ENCODE measurements around the gene TMEM185B.
"Not testable (repeated sequence)": the region's sequence is repeated elsewhere in the genome, so short reads cannot be mapped to it uniquely, and the experiment has no call there.

TMEM185B gene

DNA sequence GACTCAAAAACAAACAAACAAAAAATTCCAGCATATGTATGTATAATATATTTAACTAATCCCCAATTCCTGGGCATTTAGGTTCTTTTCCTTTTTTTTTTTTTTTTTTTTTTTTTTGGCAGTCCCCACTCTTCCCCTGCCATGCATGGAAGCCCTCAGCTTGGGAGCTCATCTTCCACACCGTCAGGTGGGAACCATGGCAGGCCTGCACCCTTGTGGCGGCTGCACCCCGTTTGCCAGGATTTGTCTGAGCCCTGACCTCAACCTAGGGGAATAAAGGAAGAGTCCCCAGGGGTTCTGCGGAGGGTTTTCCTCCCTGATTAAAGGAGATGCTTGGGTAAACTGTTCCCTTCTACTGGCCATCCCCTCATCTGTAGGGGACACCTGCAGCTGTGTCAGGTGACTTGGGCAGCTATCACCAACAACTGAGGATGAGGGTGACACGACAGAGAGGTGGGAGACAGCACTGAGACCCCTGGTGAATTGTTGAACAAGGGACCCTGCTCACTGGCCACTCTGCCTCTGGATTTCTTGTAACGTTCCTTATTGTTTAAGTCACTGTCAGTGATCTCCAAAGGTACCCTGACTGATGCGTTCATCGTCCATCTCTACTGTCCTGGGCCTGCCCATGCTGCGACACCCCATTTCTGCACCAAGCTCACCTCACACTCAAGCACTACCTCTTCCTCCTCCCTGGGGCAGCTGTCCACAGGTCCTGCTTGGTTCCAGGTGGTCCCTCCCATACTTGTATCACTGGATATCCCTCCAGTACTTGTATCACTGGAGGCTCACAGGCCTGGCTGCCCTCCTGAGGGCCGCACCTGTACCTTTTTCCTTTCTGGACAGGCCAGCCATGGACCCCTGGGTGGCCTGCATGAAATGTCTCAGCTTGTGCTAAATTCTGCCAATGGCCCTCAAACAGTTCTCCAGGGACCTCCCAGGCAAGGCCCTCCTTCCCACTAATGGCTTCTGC lies 14.5 kb downstream of the TMEM185B start:
- DNase-seq (ENCODE audit: low read depth, low spot score) = no peak

DNA sequence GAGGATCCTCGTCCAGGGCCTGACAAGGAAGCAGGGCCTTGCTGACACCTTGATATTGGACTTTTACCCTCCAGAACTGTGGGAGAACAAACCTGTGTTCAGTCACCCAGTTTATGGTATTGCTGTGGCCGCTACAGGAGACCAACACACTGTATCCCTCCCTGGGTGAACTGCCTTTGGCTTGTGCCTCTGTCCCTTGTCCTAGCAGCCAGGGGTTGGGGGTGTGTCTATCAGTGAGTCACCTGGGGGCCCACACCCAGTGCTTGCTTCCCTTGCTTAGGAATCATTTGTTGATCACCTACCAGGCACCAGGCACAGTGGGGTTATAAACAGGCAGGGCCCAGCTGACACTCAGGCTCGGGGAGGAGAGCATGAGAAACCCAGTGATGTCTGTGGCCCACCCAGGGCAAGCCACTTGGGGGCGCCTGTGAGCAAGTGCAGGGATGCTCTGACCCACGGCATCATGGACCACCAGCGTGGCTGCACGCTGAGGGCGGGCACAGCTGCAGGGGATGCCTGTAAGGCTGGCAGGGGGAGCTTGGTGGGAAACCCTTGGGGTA lies 17.1 kb downstream of the TMEM185B start:
- no peak for DNase-seq (ENCODE audit: low read depth, low spot score)

- DNase-seq (ENCODE audit: low read depth, low spot score) = no peak
These were observed 18.1 kb downstream of the TMEM185B start for GRCh38 chr2:120204945-120205670.

- DNase-seq (ENCODE audit: low read depth, low spot score) = no peak
These were observed 18.8 kb downstream of the TMEM185B start for GRCh38 chr2:120204417-120204816.

DNA sequence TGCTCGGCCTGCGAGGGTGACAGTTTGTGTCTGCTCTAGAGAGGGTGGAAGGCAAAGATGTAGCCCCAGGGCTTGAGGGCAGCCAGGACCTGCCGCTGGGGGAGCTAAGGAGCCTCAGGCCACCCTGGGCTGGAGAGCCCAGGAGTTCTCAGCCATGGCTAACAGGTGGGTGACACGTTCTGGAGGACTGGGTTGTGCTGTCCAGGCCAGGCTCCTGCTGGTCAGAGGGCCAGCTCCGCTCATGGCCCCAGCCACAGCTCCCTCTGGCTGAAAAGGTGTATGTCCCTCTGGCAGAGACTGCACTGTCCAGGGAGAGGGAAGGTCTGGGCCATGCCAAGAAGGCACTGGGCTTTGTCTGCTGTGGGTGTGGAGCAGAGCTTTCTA lies 19.2 kb downstream of the TMEM185B start:
- DNase-seq (ENCODE audit: low read depth, low spot score) = no peak

DNA sequence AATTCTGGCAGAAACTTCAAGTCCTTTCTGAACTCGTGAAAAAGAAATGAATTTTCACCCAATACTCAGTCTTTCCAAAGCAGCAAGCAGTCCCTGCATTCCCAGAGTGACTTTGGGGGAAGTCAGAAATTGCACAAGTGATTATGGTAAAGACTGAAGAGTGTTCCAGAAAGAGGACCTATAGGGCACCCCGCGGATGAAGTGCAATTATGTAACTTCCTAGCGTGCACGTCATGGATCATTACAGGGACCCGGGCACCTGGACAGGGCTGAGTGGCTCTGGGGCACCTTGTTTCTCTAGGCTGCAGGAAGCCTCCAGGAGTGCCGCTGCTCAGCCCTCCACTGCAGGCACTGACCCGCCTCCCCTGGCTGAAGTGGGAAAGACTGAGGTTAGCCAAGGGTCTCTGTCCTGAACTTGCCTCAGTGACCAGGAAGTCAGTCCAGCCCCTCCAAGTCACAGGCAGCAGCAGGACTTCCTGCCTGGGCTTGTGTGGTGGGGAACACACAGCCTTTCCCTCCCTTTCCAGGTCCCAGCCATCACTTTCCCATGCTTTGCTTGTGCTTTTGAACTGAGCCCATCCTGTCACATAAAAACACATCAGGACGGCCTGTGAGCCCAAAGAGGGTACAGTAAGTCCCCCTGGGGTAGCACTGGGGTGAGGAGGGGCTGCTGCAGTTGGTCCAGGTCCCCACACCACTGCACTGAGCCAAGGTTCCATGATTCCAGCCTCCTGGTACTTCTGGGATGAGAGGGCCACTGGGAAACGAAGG lies 19.8 kb downstream of the TMEM185B start:
- DNase-seq (ENCODE audit: low read depth, low spot score) = no peak

GRCh38 chr2:120199817-120200459 lies 23.3 kb downstream of the TMEM185B start:
- DNase-seq (ENCODE audit: low read depth, low spot score) = not testable (repeated sequence)

- no peak for DNase-seq (ENCODE audit: low read depth, low spot score)
These were observed 27.6 kb downstream of the TMEM185B start for GRCh38 chr2:120195553-120195952.

DNA sequence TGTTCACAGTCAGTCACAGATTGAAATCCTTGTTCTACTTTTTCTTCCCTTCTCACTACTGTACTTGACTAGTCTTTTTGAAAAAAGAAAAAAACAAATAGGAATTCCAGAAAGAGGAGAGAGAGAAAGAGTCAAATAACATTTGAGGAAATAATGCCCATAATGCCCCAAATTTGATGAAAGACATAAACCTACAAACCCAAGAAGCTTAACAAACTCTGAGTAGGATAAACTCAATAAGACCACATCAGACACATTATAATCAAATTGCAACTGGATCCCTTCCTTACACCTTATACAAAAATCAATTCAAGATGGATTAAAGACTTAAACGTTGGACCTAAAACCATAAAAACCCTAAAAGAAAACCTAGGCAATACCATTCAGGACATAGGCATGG lies 30.9 kb downstream of the TMEM185B start:
- no peak for DNase-seq (ENCODE audit: low read depth, low spot score)

GRCh38 chr2:120189189-120189588 lies 34.0 kb downstream of the TMEM185B start:
- DNase-seq (ENCODE audit: low read depth, low spot score) = no peak

DNA sequence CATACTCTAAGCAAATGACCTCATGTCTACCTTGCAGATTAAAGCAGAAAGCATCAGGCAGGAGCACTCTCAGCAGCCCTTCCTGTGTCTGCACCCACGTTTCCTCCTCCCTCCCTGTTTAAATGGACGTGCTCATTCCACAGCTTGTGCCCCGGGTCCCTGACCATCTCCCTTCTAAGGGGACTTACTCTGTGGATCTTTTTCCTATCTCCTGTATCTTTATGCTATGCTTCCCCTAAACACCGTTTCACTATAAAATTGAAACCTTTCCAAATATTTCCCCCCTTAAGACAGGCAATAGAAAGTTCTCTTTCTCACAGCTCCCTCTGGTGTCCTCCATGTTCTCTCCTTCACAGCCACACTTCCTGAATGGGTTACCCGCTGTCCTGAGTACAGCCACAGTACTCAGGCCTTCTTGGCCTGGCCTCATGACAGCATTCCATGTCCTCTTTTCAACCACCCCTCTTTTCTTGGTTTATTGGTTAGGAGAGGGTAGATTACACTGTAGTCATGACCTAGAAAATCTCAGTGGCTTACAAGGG lies 41.1 kb downstream of the TMEM185B start:
- DNase-seq (ENCODE audit: low read depth, low spot score) = no peak

DNA sequence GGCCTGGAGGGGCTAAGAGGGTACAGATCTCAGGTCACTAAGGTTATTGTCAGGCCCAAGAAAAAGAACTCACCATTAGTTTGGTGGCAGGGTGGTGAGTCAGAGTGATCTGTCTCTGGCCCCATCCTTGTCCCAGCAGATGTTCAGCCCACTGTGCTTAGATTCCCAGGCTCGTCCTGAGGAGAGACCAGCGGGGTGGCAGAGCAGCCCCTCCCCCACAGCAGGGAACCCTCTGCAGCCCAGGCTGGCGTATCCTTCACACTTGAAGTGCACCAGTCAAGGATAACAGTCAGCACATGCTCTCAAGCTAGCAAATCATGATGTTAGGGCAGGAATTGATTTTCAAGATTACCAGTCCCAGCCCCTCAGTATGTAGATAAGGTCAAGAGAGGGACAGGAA lies 43.1 kb downstream of the TMEM185B start:
- DNase-seq (ENCODE audit: low read depth, low spot score) = no peak

DNA sequence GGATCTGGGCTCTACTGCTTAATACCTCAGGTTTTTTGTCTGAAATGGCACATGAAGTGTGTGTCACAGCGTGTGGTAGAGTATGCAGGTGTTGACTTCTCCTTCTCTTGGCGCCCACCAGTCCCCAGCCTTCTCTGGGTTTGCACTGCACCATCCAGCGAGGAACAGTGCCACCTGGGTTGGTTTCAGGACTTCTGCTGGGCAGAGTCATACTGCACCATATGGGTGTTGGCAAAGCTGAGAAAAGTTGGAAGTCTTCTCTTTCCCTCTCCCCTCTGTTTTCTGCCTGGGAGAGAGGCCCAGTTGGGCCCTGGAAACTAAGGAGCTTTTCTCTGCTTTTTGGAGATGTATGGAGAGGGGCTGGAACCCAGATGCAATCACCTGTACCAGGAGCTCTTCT lies 43.8 kb downstream of the TMEM185B start:
- no peak for DNase-seq (ENCODE audit: low read depth, low spot score)

- no peak for DNase-seq (ENCODE audit: low read depth, low spot score)
These were observed 45.2 kb downstream of the TMEM185B start for GRCh38 chr2:120177973-120178372.

GRCh38 chr2:120177001-120177621 lies 46.1 kb downstream of the TMEM185B start:
- DNase-seq (ENCODE audit: low read depth, low spot score) = peak; percentile 51

- no peak for DNase-seq (ENCODE audit: low read depth, low spot score)
These were observed 46.7 kb downstream of the TMEM185B start for GRCh38 chr2:120176526-120176925.

GRCh38 chr2:120174963-120175581 lies 48.1 kb downstream of the TMEM185B start:
- no peak for DNase-seq (ENCODE audit: low read depth, low spot score)

All from activated CD4-positive, CD25-positive, alpha-beta regulatory T cell treated with anti-CD3 and anti-CD28 coated beads, Interleukin-2, amount 50 U/mL, for 16 hours (primary cell).